Middle frontal gyrus (tissue), 1 donor: ENCODE measurements around the gene KIFAP3.
"Not testable (repeated sequence)": the region's sequence is repeated elsewhere in the genome, so short reads cannot be mapped to it uniquely, and the experiment has no call there.

Experiments used
- DNase-seq: peaks from one replicate; pipeline ENCODE4 v3.0.0-alpha.2; 2015; ENCODE audit warnings: low spot score; ENCODE audit errors: extremely low spot score

KIFAP3 gene

GRCh38 chr1:169925505-169926482 lies 148.7 kb downstream of the KIFAP3 start:
- DNase-seq = no peak

DNA sequence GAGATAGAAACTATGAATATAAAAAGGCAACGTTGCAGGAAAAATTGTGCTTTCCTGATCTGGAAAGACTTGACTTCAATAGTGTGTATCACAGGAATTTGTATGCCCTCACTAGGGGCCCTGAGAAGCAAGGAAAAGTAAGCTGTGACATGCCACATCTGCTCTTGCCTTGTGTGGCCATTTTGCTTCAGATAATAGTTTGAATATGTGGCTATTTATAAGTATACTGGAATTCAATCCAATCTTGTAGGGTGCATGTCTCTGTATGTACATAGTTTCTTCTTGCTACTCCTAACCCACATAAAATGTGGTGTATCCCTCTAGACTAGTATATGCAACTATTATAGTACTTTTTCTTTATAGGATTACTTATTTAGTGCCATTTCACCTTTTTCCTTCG lies 149.7 kb downstream of the KIFAP3 start:
- DNase-seq = no peak

- DNase-seq = no peak
Observed at GRCh38 chr1:169924063-169924462, 150.4 kb downstream of the KIFAP3 start.

DNA sequence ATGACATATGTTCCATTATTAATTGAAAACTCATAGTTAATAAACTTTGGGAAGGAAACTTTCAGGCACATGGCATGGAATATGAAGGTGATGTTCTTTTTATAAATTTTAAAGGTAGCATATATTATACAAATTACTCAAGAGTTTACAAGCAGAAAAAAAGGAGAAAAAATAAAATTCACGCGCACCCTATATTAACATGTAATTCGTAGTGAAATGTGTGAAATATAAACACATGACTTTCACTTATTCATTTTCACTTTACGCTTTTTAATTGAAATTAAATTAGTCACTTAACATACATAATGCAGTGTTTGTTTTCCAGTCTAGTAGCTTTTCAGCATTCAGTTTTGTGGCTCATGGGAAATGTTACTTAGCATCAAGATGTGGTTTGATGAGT lies 153.4 kb downstream of the KIFAP3 start:
- DNase-seq = no peak

DNA sequence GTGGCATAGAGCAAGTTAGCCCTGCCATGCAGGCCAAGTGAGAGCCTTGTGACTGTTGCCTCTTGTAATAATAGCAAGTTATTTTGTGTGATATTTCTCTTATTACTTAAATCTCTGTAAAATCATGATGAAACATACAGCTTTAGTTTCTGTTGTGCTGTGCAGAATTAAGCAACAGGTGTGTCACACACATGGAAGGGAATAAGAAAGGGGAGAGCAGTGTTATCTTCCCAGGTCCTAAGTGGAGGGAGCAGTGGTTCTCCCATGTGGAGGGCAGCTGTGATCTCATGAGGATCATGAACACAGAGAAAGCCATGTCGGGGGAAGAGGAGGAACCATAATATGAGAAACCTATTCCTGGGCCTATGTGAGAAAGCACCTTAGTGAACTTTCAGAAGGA lies 155.6 kb downstream of the KIFAP3 start:
- no peak for DNase-seq

DNA sequence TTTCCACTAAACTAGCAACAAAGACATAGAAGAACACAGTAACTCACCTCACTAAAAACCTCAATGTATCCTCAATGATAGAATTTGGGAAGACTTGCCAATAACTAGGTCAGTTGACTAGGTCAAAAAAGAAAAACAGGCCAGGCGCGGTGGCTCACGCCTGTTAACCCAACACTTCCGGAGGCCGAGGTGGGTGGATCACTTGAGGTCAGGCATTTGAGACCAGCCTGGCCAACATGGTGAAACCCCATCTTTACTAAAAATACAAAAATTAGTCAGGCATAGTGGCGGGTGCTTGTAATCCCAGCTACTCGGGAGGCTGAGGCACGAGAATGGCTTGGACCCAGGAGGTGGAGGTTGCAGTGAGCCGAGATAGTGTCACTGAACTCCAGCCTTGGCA lies 156.3 kb downstream of the KIFAP3 start:
- not testable (repeated sequence) for DNase-seq

- DNase-seq = no peak
Observed at GRCh38 chr1:169915150-169915549, 159.3 kb downstream of the KIFAP3 start.

- DNase-seq = no peak
Observed at GRCh38 chr1:169914531-169914930, 160.0 kb downstream of the KIFAP3 start.

DNA sequence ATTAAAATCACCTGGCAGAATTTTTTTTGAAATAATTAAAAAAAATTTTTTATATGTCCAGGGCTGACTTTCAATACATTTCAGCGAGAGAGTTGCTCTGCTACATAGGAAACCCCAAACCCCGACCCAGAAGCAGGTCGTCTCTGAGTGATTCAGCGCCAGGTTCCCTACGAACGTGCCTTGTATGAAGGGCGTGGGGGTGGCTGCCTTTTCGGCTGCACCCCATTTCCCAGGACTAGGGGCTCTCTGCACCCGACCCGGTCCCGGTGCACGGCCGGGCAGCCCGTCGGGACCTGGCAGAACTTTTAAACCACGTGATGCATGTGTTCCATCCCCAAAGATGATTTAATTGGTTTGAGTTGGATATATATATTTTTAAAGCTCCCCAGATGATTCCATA lies 165.0 kb downstream of the KIFAP3 start:
- no peak for DNase-seq

DNA sequence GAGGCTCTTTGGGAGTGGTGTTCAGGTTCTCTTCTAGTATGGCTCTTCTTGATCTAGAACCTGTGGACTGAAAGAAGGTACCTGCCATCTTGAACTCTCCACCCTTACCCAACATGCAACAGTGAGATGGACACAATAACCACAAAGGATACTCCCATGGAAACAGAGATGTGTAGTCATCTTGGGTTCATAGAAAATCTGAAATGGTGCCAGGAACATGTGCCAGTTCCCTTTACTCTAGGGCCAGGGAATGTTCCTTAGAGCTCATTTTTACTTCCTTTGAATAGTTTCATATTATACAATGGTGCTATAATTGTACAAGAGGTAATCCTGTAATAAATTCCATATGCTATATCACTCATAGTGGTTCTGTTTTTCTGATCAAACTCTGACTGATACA lies 167.6 kb downstream of the KIFAP3 start:
- no peak for DNase-seq

GRCh38 chr1:169904834-169905233 lies 169.7 kb downstream of the KIFAP3 start:
- no peak for DNase-seq

DNA sequence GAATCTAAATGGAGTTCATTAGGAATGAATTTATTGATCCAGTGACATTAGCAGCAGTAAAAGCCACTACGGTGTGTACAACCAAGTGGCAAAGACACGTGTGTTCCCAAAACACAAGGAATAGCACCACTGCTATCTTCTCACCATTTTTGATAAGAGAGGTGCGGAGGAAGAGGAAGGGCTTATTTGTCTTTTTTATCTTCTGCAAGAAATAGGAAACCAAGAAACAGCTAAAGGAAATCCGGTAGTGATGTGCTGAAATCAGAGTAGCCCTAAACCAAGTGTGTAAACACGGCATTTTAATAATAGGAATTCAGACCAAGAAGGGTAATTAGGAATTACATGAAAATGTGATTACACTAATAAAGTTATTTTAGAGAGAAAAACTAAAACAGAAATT lies 171.7 kb downstream of the KIFAP3 start:
- no peak for DNase-seq

DNA sequence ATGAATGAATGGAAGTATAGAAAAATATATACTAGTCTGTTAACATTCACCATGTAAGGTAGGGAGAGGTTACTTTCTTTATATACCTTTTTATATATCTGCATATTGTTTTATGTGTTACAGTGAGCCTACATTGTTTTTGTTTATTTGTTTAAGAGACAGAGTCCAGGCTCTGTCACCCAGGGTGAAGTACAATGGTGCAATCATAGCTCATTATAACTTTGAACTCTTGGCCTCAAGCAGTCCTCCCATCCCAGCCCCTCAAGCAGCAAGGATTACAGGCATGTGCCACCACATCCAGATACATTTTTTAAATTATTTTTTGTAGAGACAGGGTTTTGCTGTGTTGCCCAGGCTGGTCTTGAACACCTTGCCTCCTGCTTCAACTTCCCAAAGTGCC lies 173.4 kb downstream of the KIFAP3 start:
- no peak for DNase-seq

DNA sequence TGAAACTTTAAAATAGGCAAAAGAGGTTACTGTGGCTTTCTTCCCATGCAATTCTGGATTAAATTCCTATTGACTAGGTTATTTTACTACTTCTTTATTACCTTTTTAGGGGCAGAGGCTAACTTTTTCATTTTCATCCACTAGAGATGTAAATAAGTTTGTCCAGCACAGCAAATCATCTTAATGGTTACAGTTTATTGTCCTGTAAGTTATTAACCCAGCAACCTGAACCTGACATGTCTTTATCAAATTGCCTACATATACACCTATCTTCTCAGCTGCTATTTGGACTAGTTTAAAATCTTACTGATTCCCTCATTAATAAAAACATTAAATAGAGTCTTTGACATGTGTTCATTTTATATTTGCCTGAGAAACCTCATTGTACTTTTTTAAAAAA lies 173.9 kb downstream of the KIFAP3 start:
- no peak for DNase-seq

GRCh38 chr1:169899519-169900217 lies 174.8 kb downstream of the KIFAP3 start:
- no peak for DNase-seq

- DNase-seq = no peak
Observed at GRCh38 chr1:169896013-169896412, 178.5 kb downstream of the KIFAP3 start.

GRCh38 chr1:169894424-169895145 lies 179.9 kb downstream of the KIFAP3 start:
- no peak for DNase-seq

DNA sequence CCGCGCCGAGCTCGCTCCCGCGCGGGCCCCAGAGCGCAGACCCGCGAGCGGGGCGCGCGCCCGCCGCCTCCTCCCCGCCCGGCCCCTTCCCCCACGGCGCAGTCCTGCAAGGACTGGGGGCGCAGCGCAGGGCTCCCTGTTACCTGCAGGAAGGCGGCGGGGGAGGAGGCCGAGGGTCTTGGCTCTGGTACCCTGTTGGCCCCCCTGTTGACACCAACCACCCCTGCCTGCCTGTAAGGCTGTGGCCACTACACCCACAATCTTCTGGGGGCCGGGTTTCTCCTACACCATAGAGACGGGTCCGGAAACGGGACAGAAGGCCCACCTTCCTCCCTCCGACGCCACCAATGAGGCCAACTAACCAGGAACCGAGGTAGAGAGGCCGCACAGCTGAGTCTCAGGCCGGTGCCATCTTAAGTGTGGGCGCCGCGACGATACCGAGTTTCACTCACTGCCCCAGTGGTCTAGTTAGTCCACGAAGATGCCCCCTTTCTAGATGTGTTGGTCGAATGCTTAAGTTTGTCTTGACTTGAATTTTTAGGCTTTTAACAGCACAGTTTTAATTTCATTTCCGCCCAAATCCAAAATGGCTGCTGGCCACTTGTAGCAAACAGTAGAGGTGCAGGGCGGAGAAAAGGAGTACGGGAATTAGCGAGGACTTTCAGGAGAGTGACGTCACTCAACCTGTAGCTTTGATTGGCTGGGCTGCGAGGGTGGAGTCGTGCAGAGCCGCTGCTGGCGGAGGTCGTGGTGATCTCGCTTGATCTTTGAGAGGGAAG lies 180.7 kb downstream of the KIFAP3 start, which contains the start of gene SCYL3:
Gene SCYL3 (minus strand): TSS at position 252 of the 779 bp plus-strand sequence. CDS start 5,056 bp downstream, outside the sequence.
- DNase-seq = peak; percentile 96

DNA sequence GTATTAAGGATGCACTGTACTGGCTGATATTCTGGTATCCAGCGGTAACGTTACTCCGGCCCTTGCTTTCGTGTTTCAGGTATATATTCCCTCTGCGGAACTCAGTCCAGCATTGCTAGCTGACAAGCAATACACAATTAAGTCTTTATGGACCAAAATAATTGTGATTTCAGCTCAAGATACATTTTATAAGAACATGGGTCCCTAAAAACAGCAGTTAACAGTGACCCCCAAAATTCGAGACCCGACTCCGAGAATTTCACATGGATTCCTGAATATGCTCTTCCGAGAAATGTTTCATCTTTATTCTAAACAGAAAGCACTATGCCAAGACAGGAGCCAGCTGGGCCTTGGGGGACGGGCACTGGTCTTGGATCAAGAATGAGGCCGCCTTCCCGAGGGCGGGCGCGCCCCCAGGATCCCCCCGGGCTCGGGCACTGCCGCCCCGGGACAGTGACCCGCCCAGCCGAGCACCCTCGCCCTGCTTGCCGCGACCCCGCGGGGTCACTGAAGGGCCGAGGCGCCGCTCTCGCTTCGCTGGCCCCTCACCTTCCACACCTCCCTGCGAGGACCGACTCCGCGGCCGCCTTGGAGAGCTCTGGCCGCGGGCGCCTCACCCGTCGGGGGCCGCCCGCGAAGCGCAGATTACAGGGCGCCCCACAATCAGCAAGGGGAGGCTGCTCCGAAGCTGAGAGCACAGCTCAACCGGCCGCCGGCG lies 181.4 kb downstream of the KIFAP3 start:
- no peak for DNase-seq
